HepG2 (cell line): ENCODE data around the gene RAB27B.

Source experiments
- HNF4A ChIP-seq: sonication (generic); formaldehyde crosslinking; IDR thresholded peaks from 2 replicates; pipeline ENCODE4 v1.4.0; 2020; ENCODE audit warnings: missing genetic modification reagents
- RFX5 ChIP-seq: IDR thresholded peaks from 2 replicates; pipeline ENCODE4 v1.6.1; 2011; ENCODE audit warnings: low read depth, low read length, improper control_type of control experiment
- ZFYVE20 ChIP-seq: sonication (generic); formaldehyde crosslinking; IDR thresholded peaks from 2 replicates; pipeline ENCODE4 v1.8.0; 2023; ENCODE audit warnings: low read depth, mild to moderate bottlenecking, moderate library complexity, missing genetic modification reagents, borderline replicate concordance
- ZMAT3 ChIP-seq: sonication (generic); formaldehyde crosslinking; conservative IDR thresholded peaks from 2 replicates; pipeline ENCODE4 v1.7.0; 2021; ENCODE audit warnings: missing genetic modification reagents
- ZNF460 ChIP-seq: sonication (generic); formaldehyde crosslinking; IDR thresholded peaks from 2 replicates; pipeline ENCODE4 v1.5.1; 2020; ENCODE audit warnings: missing genetic modification reagents, mild to moderate bottlenecking, borderline replicate concordance

GRCh38 chr18:54787121-54787520, 41.2 kb upstream of the RAB27B start:
- TF ChIP-seq HNF4A (CRISPR knock-in tag) (no peak), ZNF460 (no peak), ZMAT3 (CRISPR knock-in tag) (no peak), ZFYVE20 (CRISPR knock-in tag) (no peak), RFX5 (no peak)
